ENCODE data around the gene HSD17B10. TPM values are rescaled to one million over a fixed set of nuclear protein-coding genes. Genes with fewer than 3 reads are reported as not detected.

Gene HSD17B10
- total RNA-seq, 4 donors from 2014 or later, result 12.6 to 91.7 (median 63.9) TPM

GRCh38 chrX:53412446-53412845, 21.7 kb downstream of the HSD17B10 start:
- H3K36me3 ChIP-seq, result no peaks in the 10 kb centered on the region

GRCh38 chrX:53403535-53403934, 30.6 kb downstream of the HSD17B10 start:
- intact Hi-C loops (cut with DNase I; ENCODE audit: low total_unique reads), result no loop called here
- TF ChIP-seq POLR2A (IDR thresholded peaks at IDR 0.05) (no peak), CTCF (IDR thresholded peaks at IDR 0.05) (no peak)
- Histone ChIP-seq H3K27me3 (no peaks in the 10 kb centered on the region), H3K36me3 (no peaks in the 10 kb centered on the region), H3K4me3 (no peak overlapping the region), H3K9me3 (no peaks in the 10 kb centered on the region), H3K27ac (no peak overlapping the region), H3K4me1 (no peaks in the 10 kb centered on the region)
- DNase-seq, result no peak

More at GRCh38 chrX:53412446-53412845, 21.7 kb downstream of the HSD17B10 start:
- Histone ChIP-seq H3K4me1 (no peaks in the 10 kb centered on the region), H3K27ac (no peak overlapping the region), H3K4me3 (no peak overlapping the region), H3K27me3 (no peaks in the 10 kb centered on the region), H3K9me3 (no peaks in the 10 kb centered on the region)
- DNase-seq, result no peak
- intact Hi-C loops (cut with DNase I; ENCODE audit: low total_unique reads), result no loop called here
- TF ChIP-seq CTCF (IDR thresholded peaks at IDR 0.05), result no peak

GRCh38 chrX:53398216-53398615, 36.0 kb downstream of the HSD17B10 start:
- H3K4me1 ChIP-seq, result no peaks in the 10 kb centered on the region
- no peaks in the 10 kb centered on the region for H3K27me3 ChIP-seq
- no peaks in the 10 kb centered on the region for H3K9me3 ChIP-seq
- DNase-seq, result no peak
- H3K4me3 ChIP-seq, result no peak overlapping the region
- TF ChIP-seq POLR2A (IDR thresholded peaks at IDR 0.05) (no peak), CTCF (IDR thresholded peaks at IDR 0.05) (no peak)
- intact Hi-C loops (cut with DNase I; ENCODE audit: low total_unique reads), result no loop called here
- H3K27ac ChIP-seq, result no peak overlapping the region
- H3K36me3 ChIP-seq, result no peaks in the 10 kb centered on the region

GRCh38 chrX:53395605-53396298, 38.4 kb downstream of the HSD17B10 start:
- no peak overlapping the region for H3K4me3 ChIP-seq
- no peaks in the 10 kb centered on the region for H3K9me3 ChIP-seq
- intact Hi-C loops (cut with DNase I; ENCODE audit: low total_unique reads), result no loop called here
- H3K4me1 ChIP-seq, result no peaks in the 10 kb centered on the region
- no peak for TF ChIP-seq POLR2A (IDR thresholded peaks at IDR 0.05)
- no peak for TF ChIP-seq CTCF (IDR thresholded peaks at IDR 0.05)
- H3K27ac ChIP-seq, result no peak overlapping the region
- H3K36me3 ChIP-seq, result no peaks in the 10 kb centered on the region
- no peaks in the 10 kb centered on the region for H3K27me3 ChIP-seq
- DNase-seq, result no peak

- H3K9me3 ChIP-seq, result no peaks in the 10 kb centered on the region
- TF ChIP-seq CTCF (IDR thresholded peaks at IDR 0.05) (no peak), POLR2A (IDR thresholded peaks at IDR 0.05) (no peak)
- DNase-seq, result no peak
- H3K27ac ChIP-seq, result no peak overlapping the region
- H3K4me1 ChIP-seq, result no peaks in the 10 kb centered on the region
- intact Hi-C loops (cut with DNase I; ENCODE audit: low total_unique reads), result no loop called here
- H3K27me3 ChIP-seq, result peaks cover 0 to 5% of the 10 kb centered on the region in 2 donors
- no peak overlapping the region for H3K4me3 ChIP-seq
- H3K36me3 ChIP-seq, result no peaks in the 10 kb centered on the region
Measured at GRCh38 chrX:53383376-53384076, 50.6 kb downstream of the HSD17B10 start.

Data from uterus (tissue), 4 donors.